Caco-2 (cell line): ENCODE results near the gene SGCG. TPM values are rescaled to one million over a fixed set of nuclear protein-coding genes. Genes with fewer than 3 reads are reported as not detected.

Source experiments
- BruUV-seq: library from RNA; stranded (reverse); fragments of 400-500 nt; replicated peaks from 2 replicates; lab custom pipeline; 2021; lab: Mats Ljungman, UMichigan
- CTCF ChIA-PET: fragments of 300-600 bp; sonication (Branson Sonifier 250); formaldehyde crosslinking; loops from one replicate; lab custom pipeline; 2022; ENCODE audit warnings: antibody characterized with exemption; lab: Charles Lee
- POLR2A ChIA-PET: fragments of 300-600 bp; sonication (Branson Sonifier 250); formaldehyde crosslinking; loops from one replicate; lab custom pipeline; 2022; ENCODE audit warnings: antibody characterized with exemption; lab: Charles Lee
- DNase-seq, 2 experiments: peaks; one replicate each; pipeline versions ENCODE4 v3.0.0 to v3.0.0-alpha.2; 2020 to 2022
- H3K27me3 ChIP-seq: replicated peaks from 2 replicates; pipeline ENCODE4 v1.6.0; 2011; ENCODE audit warnings: low read length; ENCODE audit not compliant: control insufficient read depth, insufficient read depth
- H3K36me3 ChIP-seq: 2 replicates; pipeline ENCODE4 v1.5.1; 2011; ENCODE audit warnings: low read length; ENCODE audit not compliant: control insufficient read depth, insufficient read depth
- H3K4me1 ChIP-seq: fragments of 250-450 bp; sonication (Bioruptor Pico); 2 replicates; pipeline ENCODE4 v1.5.1; 2020; ENCODE audit warnings: mild to moderate bottlenecking
- H3K4me3 ChIP-seq: 2 replicates; pipeline ENCODE4 v1.5.1; 2011; ENCODE audit warnings: low read depth, mild to moderate bottlenecking, control low read depth, low read length
- H3K9me3 ChIP-seq: fragments of 250-450 bp; sonication (Bioruptor Pico); 2 replicates; pipeline ENCODE4 v1.5.1; 2020; ENCODE audit warnings: mild to moderate bottlenecking, moderate library complexity
- H3K27ac Mint-ChIP-seq: one replicate; pipeline ENCODE4 v1.8.0; 2022; ENCODE audit warnings: mixed read lengths; ENCODE audit not compliant: unreplicated experiment
- H3K27me3 Mint-ChIP-seq: one replicate; pipeline ENCODE4 v1.8.0; 2022; ENCODE audit warnings: mixed read lengths; ENCODE audit not compliant: insufficient read depth, unreplicated experiment
- H3K36me3 Mint-ChIP-seq: one replicate; pipeline ENCODE4 v1.8.0; 2022; ENCODE audit warnings: mild to moderate bottlenecking, mixed read lengths; ENCODE audit not compliant: insufficient read depth, unreplicated experiment
- H3K4me1 Mint-ChIP-seq: one replicate; pipeline ENCODE4 v1.8.0; 2022; ENCODE audit warnings: low read depth, mixed read lengths; ENCODE audit not compliant: unreplicated experiment
- H3K4me3 Mint-ChIP-seq: one replicate; pipeline ENCODE4 v1.8.0; 2022; ENCODE audit warnings: mild to moderate bottlenecking, moderate library complexity, mixed read lengths; ENCODE audit not compliant: unreplicated experiment
- H3K9me3 Mint-ChIP-seq: one replicate; pipeline ENCODE4 v1.8.0; 2022; ENCODE audit warnings: mixed read lengths; ENCODE audit not compliant: unreplicated experiment
- CTCF ChIP-seq, 2 experiments: fragments of 200-600 bp in 1 of 2; IDR thresholded peaks; 1 replicate in 1 of 2; 2 replicates in 1 of 2; pipeline versions ENCODE4 v1.5.1 to v1.8.0; 2011 to 2022; ENCODE audit warnings: antibody characterized with exemption in 1 of 2, control low read depth in 1 of 2, inconsistent platforms in 1 of 2, low read depth in 1 of 2, low read length in 1 of 2, mild to moderate bottlenecking in 1 of 2, moderate library complexity in 1 of 2; ENCODE audit not compliant: insufficient read depth in 1 of 2, severe bottlenecking in 1 of 2, unreplicated experiment in 1 of 2
- intact Hi-C: fragments of 100-400 bp; cut with micrococcal nuclease; formaldehyde crosslinking; loops from one replicate; pipeline ENCODE4 v1.10.0; 2022; ENCODE audit not compliant: unreplicated experiment
- total RNA-seq: library from RNA; stranded (reverse); gene quantifications from 2 replicates; pipeline ENCODE4 v1.2.3, GENCODE V29; 2022

Gene SGCG
- total RNA-seq, 1 experiment from 2014 or later: not detected

GRCh38 chr13:23372264-23372906 lies 191.6 kb downstream of the SGCG start:
- ChIA-PET POLR2A (no interaction called here), CTCF (no interaction called here)
- H3K36me3 Mint-ChIP-seq: peaks cover 5% of the 10 kb centered on the region
- peaks cover 5% of the 10 kb centered on the region for H3K4me1 Mint-ChIP-seq
- H3K9me3 Mint-ChIP-seq: no peaks in the 10 kb centered on the region
- no peaks in the 10 kb centered on the region for H3K9me3 ChIP-seq
- peaks cover 12% of the 10 kb centered on the region; the same call in 1 of the 2 replicates for H3K4me1 ChIP-seq
- no peaks in the 10 kb centered on the region for H3K36me3 ChIP-seq
- BruUV-seq: no TSS peak
- no peak for TF ChIP-seq CTCF (IDR thresholded peaks at IDR 0.05; ENCODE audit: insufficient read depth in 1 of 2, low read depth in 1 of 2, low read length in 1 of 2, severe bottlenecking in 1 of 2, unreplicated experiment in 1 of 2)
- intact Hi-C loops: loop anchor here (10.0 kb wide), 1 partner anchor 202 kb away; the partner anchor contains the start of gene TNFRSF19
- H3K4me3 Mint-ChIP-seq: no peak overlapping the region
- H3K27me3 ChIP-seq: no peaks in the 10 kb centered on the region
- no peak overlapping the region for H3K27ac Mint-ChIP-seq
- no peak overlapping the region for H3K4me3 ChIP-seq
- H3K27me3 Mint-ChIP-seq: no peaks in the 10 kb centered on the region
- DNase-seq: no peak
